RWPE1 (cell line): ENCODE data around the gene ZIC2.

Experiments used
- CTCF ChIA-PET: fragments of 350-600 bp; sonication (Branson Sonifier 250); formaldehyde crosslinking; extraction: SDS; loops from one replicate; lab custom pipeline; 2021; lab: Yijun Ruan, JAX
- POLR2A ChIA-PET: fragments of 400-600 bp; formaldehyde crosslinking; extraction: SDS; loops from one replicate; lab custom pipeline; 2020; ENCODE audit warnings: antibody characterized with exemption; ENCODE audit not compliant: low non-redundant PET; lab: Yijun Ruan, JAX
- DNase-seq: peaks from one replicate; pipeline ENCODE4 v3.0.0; 2012; ENCODE audit warnings: low spot score
- H3K27ac ChIP-seq: fragments of 450-650 bp; 2 replicates; pipeline ENCODE4 v1.5.1; 2017
- TF ChIP-seq, protein P1 (sequence below): fragments of 450-650 bp; conservative IDR thresholded peaks from 2 replicates; pipeline ENCODE4 v1.5.1; 2017; ENCODE audit warnings: low read depth, mild to moderate bottlenecking

ZIC2 gene

DNA sequence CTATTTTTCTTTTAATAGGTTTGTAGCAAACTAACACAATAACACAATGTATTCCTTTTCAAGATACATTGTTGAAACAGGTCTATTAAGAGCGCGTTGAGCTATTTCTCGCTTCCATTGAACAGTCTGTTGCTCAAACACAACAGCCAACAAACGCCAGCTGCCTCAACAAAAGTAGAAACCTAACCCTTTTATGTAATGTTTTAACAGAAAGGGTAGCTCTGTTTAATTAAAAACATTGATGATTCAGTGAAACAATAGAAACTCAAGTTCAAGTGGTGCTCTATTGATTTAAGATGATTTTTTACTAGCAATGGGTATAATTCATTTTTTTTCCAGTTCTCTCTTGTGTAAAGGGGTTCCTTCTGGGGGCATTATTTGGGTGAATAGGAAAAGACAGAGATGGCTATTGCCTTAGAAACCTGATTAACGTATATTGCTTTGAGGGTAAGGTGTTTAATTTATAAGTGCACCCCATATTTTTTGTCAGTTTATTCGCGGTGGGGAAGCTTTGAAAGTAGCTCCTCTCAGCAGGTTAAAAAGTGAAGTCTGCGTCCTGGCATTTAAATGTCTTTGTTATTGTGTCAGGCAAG is 14.9 kb downstream of the ZIC2 start:
- DNase-seq: no peak
- TF ChIP-seq, protein P1, sequence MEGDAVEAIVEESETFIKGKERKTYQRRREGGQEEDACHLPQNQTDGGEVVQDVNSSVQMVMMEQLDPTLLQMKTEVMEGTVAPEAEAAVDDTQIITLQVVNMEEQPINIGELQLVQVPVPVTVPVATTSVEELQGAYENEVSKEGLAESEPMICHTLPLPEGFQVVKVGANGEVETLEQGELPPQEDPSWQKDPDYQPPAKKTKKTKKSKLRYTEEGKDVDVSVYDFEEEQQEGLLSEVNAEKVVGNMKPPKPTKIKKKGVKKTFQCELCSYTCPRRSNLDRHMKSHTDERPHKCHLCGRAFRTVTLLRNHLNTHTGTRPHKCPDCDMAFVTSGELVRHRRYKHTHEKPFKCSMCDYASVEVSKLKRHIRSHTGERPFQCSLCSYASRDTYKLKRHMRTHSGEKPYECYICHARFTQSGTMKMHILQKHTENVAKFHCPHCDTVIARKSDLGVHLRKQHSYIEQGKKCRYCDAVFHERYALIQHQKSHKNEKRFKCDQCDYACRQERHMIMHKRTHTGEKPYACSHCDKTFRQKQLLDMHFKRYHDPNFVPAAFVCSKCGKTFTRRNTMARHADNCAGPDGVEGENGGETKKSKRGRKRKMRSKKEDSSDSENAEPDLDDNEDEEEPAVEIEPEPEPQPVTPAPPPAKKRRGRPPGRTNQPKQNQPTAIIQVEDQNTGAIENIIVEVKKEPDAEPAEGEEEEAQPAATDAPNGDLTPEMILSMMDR: no peak
- CTCF ChIA-PET: interaction anchor here (0.7 kb wide), 1 partner anchor 68 kb away, joined by 3 read pairs; no protein-coding TSS in a partner anchor
- no peak overlapping the region for H3K27ac ChIP-seq
- POLR2A ChIA-PET: no interaction called here

DNA sequence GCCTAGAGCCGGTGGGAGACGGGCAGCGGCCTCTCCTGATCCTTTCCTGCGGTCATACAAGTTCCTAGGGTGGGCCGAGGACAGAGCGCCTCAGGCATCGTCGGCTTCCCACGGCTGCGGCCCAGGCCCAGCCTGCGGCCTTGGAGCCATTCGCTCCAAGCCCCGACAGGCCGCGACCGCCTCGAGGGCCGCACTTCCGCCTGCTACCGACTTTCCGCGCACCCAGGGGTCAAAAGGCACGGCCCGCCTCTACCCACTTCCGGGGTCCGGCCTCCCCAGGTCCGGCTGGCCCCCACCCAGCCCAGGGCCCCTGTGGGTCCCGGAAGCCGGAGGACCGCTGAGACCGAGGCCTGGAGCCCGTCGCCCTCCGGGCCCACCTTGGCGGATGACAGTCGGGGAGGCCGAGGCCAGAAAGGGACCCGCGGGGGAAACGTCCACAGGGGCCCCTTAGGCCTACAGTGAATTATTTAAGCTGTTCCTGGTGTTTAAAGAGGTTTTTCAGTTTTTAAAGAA is 16.2 kb downstream of the ZIC2 start:
- TF ChIP-seq, protein P1: no peak
- CTCF ChIA-PET: no interaction called here
- DNase-seq: no peak
- POLR2A ChIA-PET: no interaction called here
- no peak overlapping the region for H3K27ac ChIP-seq

DNA sequence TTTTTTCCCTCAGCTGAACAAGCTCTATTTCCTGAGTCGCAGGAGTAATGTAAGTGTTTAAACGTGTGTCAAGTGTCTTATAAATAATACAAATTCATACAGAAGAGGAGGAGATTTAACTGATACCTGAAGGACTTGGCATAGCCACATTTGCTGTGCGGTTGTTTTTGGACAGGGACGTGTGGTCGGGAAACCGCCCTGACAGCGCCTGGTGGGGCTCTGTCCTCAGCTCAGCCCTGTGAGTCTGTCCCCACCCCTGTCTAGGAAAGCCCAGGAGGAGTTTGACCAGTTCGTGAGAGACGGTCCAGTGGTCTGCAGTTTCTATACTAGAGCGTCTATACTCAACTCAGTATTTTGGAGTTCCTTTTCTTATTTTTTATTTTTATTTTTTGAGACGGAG is 16.7 kb downstream of the ZIC2 start:
- ChIA-PET POLR2A (no interaction called here), CTCF (no interaction called here)
- H3K27ac ChIP-seq: no peak overlapping the region
- TF ChIP-seq, protein P1: no peak
- no peak for DNase-seq

DNA sequence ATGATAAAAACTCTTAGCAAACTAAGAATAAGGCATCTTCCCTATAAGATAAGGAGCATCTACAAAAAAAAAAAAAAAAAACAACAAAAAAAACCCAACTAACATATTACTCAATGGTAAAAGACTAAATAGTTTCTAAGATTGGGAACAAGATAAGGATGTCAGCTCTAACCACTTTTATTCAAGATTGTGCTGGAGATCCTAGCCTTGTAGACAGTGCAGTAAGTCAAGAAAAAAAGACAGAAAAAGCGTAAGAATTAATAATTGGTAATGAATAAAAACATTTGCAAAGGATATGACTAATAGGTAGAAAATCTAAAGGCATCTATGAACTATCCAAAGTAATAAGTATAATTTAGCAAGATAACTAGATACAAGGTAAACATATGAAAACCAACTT is 33.0 kb downstream of the ZIC2 start:
- POLR2A ChIA-PET: no interaction called here
- no peak for DNase-seq
- CTCF ChIA-PET: no interaction called here
- H3K27ac ChIP-seq: no peak overlapping the region
- TF ChIP-seq, protein P1: no peak

DNA sequence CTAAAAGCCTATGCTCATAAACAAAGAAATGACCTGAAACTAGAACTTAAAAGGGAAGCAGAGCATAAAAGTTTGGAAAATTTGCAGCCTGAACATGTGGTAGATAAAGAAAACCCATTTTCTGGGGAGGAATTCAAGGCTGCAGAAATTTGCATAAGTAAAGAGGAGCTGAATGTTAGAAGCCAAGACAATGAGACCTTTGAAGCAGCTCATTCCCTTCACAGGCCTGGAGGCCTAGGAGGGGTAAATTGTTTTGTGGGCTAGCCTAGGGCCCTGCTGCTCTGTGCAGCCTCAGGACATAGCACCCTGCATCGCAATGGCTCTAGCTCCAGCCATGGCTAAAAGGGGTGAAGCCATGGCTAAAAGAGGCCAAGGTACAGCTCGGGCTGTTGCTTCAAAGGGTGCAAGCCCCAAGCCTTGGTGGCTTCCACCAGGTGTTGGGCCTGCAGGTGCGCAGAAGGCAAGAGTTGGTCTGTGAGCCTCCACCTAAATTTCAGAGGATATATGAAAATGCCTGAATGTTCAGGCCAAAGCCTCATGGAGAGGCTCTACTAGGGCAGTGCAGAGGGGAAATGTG is 38.3 kb downstream of the ZIC2 start:
- H3K27ac ChIP-seq: no peak overlapping the region
- TF ChIP-seq, protein P1: no peak
- ChIA-PET POLR2A (no interaction called here), CTCF (interaction anchor here (0.7 kb wide), 1 partner anchor 144 kb away, joined by 5 read pairs; no protein-coding TSS in a partner anchor)
- DNase-seq: no peak

DNA sequence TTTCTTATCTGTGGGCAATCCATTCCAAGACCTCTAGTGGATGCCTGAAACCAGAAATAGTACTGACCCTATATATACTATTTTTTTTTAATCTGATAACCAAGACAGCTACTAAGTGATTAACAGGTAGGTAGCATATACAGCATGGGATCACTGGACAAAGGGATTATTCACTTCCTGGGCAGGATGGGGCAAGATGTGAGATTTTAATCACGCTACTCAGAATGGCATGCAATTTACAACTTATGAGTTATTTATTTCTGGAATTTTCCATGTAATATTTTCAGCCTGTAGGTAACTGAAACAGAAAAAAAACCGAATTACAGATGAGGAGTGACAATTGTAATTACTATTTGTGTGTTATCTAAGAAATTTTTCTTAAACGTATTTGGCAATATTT is 41.2 kb downstream of the ZIC2 start:
- CTCF ChIA-PET: interaction anchor here (0.6 kb wide), 1 partner anchor 491 kb away, joined by 4 read pairs; no protein-coding TSS in a partner anchor
- TF ChIP-seq, protein P1: no peak
- POLR2A ChIA-PET: interaction anchor here (0.7 kb wide), 1 partner anchor 14 kb away, joined by 3 read pairs; no protein-coding TSS in a partner anchor
- H3K27ac ChIP-seq: no peak overlapping the region
- peak; percentile 38 for DNase-seq
